Lung (tissue), 12 donors: ENCODE results near the gene CDKN1C. TPM values are rescaled to one million over a fixed set of nuclear protein-coding genes. Genes with fewer than 3 reads are reported as not detected.

Experiments
- ATAC-seq: fragments of 200-7000 bp; cut with Tn5 transposase; one replicate; pipeline ENCODE4 v1.9.1; 2020; ENCODE audit warnings: moderate number of reproducible peaks; ENCODE audit not compliant: insufficient read depth, low FRiP score
- DNase-seq, 3 donors: peaks; one replicate each; pipeline ENCODE4 v3.0.0-alpha.2; 2013 to 2017
- H3K27ac ChIP-seq, 2 donors: one replicate each; pipeline ENCODE4 v1.5.1; 2013; ENCODE audit warnings: mild to moderate bottlenecking in 2 of 2, moderate library complexity in 2 of 2, control low read depth in 1 of 2, inconsistent platforms in 1 of 2, low read depth in 1 of 2, low read length in 1 of 2
- H3K27me3 ChIP-seq, 3 donors: one replicate each; pipeline ENCODE4 v1.5.1; 2013; ENCODE audit warnings: low read length in 2 of 3; ENCODE audit not compliant: control insufficient read depth in 3 of 3, insufficient read depth in 3 of 3
- H3K36me3 ChIP-seq, 4 donors: one replicate each; pipeline ENCODE4 v1.5.1; 2013; ENCODE audit warnings: low read length in 4 of 4, mild to moderate bottlenecking in 1 of 4, moderate library complexity in 1 of 4; ENCODE audit not compliant: control insufficient read depth in 4 of 4, insufficient read depth in 4 of 4
- H3K4me1 ChIP-seq, 5 donors: one replicate each; pipeline ENCODE4 v1.5.1; 2013; ENCODE audit warnings: low read length in 5 of 5, mild to moderate bottlenecking in 2 of 5, moderate library complexity in 1 of 5; ENCODE audit not compliant: control insufficient read depth in 5 of 5, insufficient read depth in 5 of 5
- H3K4me3 ChIP-seq: one replicate; pipeline ENCODE4 v1.5.1; 2013; ENCODE audit warnings: mild to moderate bottlenecking, control low read depth, moderate library complexity
- H3K9ac ChIP-seq, 2 donors: one replicate each; pipeline ENCODE4 v1.5.1; 2013; ENCODE audit warnings: low read length in 2 of 2, control low read depth in 1 of 2; ENCODE audit not compliant: insufficient read depth in 1 of 2
- H3K9me3 ChIP-seq, 4 donors: one replicate each; pipeline ENCODE4 v1.5.1; 2013; ENCODE audit warnings: low read length in 3 of 4, mild to moderate bottlenecking in 1 of 4, moderate library complexity in 1 of 4; ENCODE audit not compliant: control insufficient read depth in 4 of 4, insufficient read depth in 3 of 4
- WGBS, 2 donors: extraction: QIAGEN DNeasy Blood & Tissue Kit; methylation state at CpG; one replicate each; pipeline ENCODE4 v1.1.7; 2013; 5-methylcytosine and 5-hydroxymethylcytosine counted together
- polyA plus RNA-seq, 2 donors: library from polyadenylated mRNA; stranded (reverse); fragments of 200-250 nt; gene quantifications; one replicate each; pipeline ENCODE4 v1.2.1, GENCODE V29; 2013
- total RNA-seq, 2 donors: library from RNA; depleted of rRNA in 1 of 2; stranded (reverse); fragments of >200 nt in 1 of 2; gene quantifications; one replicate each; pipeline ENCODE4 v1.2.1, GENCODE V29; 2014 to 2021
- TF ChIP-seq, protein P1 (sequence below): IDR thresholded peaks from 2 replicates; pipeline ENCODE4 v1.5.1; 2012; ENCODE audit warnings: mild to moderate bottlenecking; ENCODE audit errors: control extremely low read depth, extremely low read depth
- donor health status: control.
- donor health status: control.
- donor health status: Bipolar disorder and iron deficiency.
- donor health status: healthy.
- donor health status: DM: yes; HTN: yes; CAD: no.

Gene CDKN1C
- total and polyA plus RNA-seq, 4 donors = 9.9 to 123 (median 26.8) TPM

DNA sequence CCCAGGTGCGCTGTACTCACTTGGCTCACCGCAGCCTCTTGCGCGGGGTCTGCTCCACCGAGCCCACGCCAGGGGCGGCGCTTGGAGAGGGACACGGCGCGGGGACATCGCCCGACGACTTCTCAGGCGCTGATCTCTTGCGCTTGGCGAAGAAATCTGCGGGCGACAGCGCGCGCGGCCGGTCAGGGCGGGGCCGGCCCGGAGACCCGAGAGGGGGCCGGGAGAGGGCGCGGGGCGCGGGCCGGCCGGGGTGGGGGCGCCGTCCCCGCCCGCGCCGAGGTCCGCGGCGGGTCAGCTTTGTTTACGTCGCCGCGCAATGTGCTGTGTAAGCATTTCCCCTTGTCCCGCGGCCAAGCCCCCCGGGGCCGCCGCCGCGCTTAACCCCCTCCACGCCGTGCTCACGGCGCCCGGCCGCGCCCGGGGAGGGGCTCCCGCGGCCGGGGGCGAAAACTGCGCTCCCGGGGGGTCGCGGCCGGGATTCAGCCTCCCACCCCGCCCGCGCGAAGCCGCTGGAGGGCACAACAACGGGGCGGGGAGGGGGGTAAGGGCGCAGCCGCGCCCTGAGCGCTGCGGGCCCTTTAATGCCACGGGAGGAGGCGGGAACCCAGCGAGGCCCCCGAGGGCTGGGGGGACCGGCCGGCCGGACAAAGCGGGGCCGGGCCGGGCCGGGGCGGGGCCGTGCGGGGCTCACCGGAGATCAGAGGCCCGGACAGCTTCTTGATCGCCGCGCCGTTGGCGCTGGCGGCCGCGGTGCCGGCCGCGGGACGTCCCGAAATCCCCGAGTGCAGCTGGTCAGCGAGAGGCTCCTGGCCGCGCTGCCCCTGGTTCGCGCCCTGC is 1.4 kb downstream of the CDKN1C start:
- Histone ChIP-seq H3K4me3 (peak overlapping the region; percentile 65), H3K4me1 (peaks cover 0 to 48% (median 11%) of the 10 kb centered on the region in 5 donors), H3K27ac (peak overlapping the region; percentile 75 to 81), H3K36me3 (peaks cover 0 to 10% (median 3%) of the 10 kb centered on the region in 4 donors), H3K9ac (peak overlapping the region in 1 of 2 donors; percentile 11), H3K27me3 (no peaks in the 10 kb centered on the region), H3K9me3 (no peaks in the 10 kb centered on the region)
- 0 to 1% methylated on average over 62 to 119 of the region's 119 CpGs for WGBS, 2 donors
- peak; percentile 74 to 87 (median 80) for DNase-seq
- ATAC-seq = peak; percentile 14
- TF ChIP-seq, protein P1, sequence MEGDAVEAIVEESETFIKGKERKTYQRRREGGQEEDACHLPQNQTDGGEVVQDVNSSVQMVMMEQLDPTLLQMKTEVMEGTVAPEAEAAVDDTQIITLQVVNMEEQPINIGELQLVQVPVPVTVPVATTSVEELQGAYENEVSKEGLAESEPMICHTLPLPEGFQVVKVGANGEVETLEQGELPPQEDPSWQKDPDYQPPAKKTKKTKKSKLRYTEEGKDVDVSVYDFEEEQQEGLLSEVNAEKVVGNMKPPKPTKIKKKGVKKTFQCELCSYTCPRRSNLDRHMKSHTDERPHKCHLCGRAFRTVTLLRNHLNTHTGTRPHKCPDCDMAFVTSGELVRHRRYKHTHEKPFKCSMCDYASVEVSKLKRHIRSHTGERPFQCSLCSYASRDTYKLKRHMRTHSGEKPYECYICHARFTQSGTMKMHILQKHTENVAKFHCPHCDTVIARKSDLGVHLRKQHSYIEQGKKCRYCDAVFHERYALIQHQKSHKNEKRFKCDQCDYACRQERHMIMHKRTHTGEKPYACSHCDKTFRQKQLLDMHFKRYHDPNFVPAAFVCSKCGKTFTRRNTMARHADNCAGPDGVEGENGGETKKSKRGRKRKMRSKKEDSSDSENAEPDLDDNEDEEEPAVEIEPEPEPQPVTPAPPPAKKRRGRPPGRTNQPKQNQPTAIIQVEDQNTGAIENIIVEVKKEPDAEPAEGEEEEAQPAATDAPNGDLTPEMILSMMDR = no peak

DNA sequence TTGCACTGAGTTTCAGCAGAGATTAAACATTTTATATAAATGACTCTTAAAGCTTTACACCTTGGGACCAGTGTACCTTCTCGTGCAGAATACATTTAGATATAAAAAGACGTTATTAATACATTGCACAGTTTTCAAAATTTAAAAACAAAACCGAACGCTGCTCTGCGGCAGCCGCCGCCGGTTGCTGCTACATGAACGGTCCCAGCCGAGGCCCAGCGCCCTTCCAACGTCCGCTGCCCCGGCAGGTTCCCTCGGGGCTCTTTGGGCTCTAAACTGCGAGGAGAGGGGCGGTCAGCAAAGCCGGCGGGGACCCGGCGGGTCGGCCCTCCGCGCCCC is 2.0 kb downstream of the CDKN1C start:
- 6 to 7% methylated on average over 24 of the region's 24 CpGs for WGBS, 2 donors

DNA sequence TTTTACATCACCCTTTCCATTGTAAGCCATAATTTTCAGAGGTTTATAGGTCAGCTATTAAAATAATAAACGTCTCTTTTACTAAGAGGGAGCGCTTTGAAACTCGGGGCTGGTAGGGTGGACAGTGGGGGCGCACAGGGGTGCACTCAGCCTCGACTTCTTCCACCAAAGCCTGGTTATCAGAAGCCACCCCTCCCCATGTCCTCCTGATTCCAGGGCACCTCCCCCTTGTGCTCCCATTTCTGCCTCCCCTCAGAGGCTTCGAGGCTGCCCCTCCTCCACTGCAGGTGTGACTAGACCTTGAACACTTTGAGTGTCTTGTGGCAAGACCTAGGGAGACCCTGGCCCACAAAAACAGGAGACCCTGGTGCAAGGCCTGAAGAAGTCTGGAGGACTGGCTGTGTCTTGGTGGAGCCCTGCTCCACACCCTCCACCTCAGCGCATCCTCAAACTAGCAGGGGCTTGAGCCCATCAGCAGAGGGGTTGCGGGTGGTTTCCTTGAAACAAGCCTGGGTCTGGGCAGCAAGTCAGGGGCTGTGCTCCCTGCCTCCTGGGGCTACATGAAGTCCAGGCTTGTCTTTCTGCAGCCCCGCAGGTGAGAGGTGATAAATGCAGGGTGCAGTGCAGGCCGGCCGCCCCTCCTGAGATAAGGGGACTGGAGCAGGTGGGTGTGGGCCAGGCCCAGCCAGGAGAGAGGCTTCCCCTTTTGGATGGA is 3.0 kb downstream of the CDKN1C start:
- H3K27me3 ChIP-seq = no peaks in the 10 kb centered on the region
- DNase-seq (no peak), ATAC-seq (no peak)
- peaks cover 0 to 49% (median 12%) of the 10 kb centered on the region in 5 donors for H3K4me1 ChIP-seq
- TF ChIP-seq, protein P1 = no peak
- H3K4me3 ChIP-seq = peak overlapping the region; percentile 8
- 81 to 86% methylated on average over 11 of the region's 11 CpGs for WGBS, 2 donors
- peak overlapping the region in 1 of 2 donors; percentile 15 for H3K27ac ChIP-seq
- H3K9me3 ChIP-seq = peaks cover 0 to 3% (median 0%) of the 10 kb centered on the region in 4 donors
- peaks cover 0 to 17% (median 4%) of the 10 kb centered on the region in 4 donors for H3K36me3 ChIP-seq
- peak overlapping the region in 1 of 2 donors; percentile 5 for H3K9ac ChIP-seq

More for the DNA sequence above, 2.0 kb downstream of the CDKN1C start:
- peaks cover 0 to 48% (median 11%) of the 10 kb centered on the region in 5 donors for H3K4me1 ChIP-seq
- H3K4me3 ChIP-seq = peak overlapping the region; percentile 65
- peaks cover 0 to 16% (median 4%) of the 10 kb centered on the region in 4 donors for H3K36me3 ChIP-seq
- H3K9ac ChIP-seq = peak overlapping the region in 1 of 2 donors; percentile 0
- TF ChIP-seq, protein P1 = no peak
- no peak for DNase-seq
- ATAC-seq = no peak
- peak overlapping the region; percentile 58 to 81 for H3K27ac ChIP-seq
- no peaks in the 10 kb centered on the region for H3K27me3 ChIP-seq
- H3K9me3 ChIP-seq = peaks cover 0 to 2% (median 0%) of the 10 kb centered on the region in 4 donors
